ENCODE results near the gene SOX10.

The SOX10 gene

GRCh38 chr22:38016182-38017151 is 32.1 kb upstream of the SOX10 start:
- no peak for DNase-seq (ENCODE audit: low read depth)
- TF ChIP-seq, protein P1, sequence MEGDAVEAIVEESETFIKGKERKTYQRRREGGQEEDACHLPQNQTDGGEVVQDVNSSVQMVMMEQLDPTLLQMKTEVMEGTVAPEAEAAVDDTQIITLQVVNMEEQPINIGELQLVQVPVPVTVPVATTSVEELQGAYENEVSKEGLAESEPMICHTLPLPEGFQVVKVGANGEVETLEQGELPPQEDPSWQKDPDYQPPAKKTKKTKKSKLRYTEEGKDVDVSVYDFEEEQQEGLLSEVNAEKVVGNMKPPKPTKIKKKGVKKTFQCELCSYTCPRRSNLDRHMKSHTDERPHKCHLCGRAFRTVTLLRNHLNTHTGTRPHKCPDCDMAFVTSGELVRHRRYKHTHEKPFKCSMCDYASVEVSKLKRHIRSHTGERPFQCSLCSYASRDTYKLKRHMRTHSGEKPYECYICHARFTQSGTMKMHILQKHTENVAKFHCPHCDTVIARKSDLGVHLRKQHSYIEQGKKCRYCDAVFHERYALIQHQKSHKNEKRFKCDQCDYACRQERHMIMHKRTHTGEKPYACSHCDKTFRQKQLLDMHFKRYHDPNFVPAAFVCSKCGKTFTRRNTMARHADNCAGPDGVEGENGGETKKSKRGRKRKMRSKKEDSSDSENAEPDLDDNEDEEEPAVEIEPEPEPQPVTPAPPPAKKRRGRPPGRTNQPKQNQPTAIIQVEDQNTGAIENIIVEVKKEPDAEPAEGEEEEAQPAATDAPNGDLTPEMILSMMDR (IDR thresholded peaks at IDR 0.05; ENCODE audit: control insufficient read depth, insufficient read depth, low read depth, low read length, missing control alignments) = no peak

DNA sequence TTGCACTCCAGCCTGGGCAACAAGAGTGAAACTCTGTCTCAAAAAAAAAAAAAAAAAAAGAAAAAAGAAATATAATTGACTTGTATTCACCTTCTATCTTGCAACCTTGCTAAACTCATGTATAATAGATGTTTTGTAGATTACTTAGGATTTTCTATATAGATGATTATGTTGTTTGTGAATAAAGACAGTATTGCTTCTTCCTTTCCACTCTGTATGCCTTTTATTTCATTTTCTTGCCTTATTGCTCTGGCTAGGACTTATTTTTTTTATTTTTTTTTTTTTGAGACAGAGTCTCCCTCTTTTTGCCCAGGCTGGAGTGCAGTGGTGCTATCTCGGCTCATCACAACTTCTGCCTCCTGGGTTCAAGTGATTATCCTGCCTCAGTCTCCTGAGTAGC is 29.7 kb upstream of the SOX10 start:
- TF ChIP-seq, protein P1 (IDR thresholded peaks at IDR 0.05; ENCODE audit: control insufficient read depth, insufficient read depth, low read depth, low read length, missing control alignments) = no peak
- no peak for DNase-seq (ENCODE audit: low read depth)
- no peak overlapping the region for H3K4me3 ChIP-seq (ENCODE audit: control insufficient read depth, low read depth, low read length)

More at GRCh38 chr22:38016182-38017151, 32.1 kb upstream of the SOX10 start:
- H3K4me3 ChIP-seq (ENCODE audit: control insufficient read depth, low read depth, low read length) = no peak overlapping the region

DNA sequence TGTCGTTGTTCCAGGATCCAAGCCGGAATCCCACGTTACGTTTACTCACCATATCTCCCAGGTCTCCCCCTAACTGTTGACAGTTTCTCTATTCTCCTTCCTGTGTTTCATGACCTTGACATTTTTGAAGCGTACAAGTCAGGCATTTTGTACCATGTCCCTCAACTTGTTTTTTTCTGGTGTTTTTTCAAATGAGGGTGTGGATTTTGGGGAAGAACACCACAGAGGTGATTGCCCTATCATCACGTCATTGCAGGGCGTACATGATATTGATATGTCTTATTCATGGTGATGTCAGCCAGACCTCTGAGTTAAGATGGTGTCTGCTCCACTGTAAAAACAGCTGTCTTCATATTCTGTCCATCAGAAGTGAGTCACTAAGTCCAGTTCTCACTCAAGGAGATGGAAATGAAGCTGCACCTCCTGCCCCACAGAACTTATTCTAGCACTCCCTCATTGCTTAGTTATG is 28.3 kb upstream of the SOX10 start:
- no peak for DNase-seq (ENCODE audit: low read depth)

GRCh38 chr22:38009000-38009806 is 24.8 kb upstream of the SOX10 start:
- no peak for DNase-seq (ENCODE audit: low read depth)
- no peak overlapping the region for H3K4me3 ChIP-seq (ENCODE audit: control insufficient read depth, low read depth, low read length)
- TF ChIP-seq, protein P1 (IDR thresholded peaks at IDR 0.05; ENCODE audit: control insufficient read depth, insufficient read depth, low read depth, low read length, missing control alignments) = no peak

More for the DNA sequence above, 28.3 kb upstream of the SOX10 start:
- no peak overlapping the region for H3K4me3 ChIP-seq (ENCODE audit: control insufficient read depth, low read depth, low read length)
- TF ChIP-seq, protein P1 (IDR thresholded peaks at IDR 0.05; ENCODE audit: control insufficient read depth, insufficient read depth, low read depth, low read length, missing control alignments) = no peak

DNA sequence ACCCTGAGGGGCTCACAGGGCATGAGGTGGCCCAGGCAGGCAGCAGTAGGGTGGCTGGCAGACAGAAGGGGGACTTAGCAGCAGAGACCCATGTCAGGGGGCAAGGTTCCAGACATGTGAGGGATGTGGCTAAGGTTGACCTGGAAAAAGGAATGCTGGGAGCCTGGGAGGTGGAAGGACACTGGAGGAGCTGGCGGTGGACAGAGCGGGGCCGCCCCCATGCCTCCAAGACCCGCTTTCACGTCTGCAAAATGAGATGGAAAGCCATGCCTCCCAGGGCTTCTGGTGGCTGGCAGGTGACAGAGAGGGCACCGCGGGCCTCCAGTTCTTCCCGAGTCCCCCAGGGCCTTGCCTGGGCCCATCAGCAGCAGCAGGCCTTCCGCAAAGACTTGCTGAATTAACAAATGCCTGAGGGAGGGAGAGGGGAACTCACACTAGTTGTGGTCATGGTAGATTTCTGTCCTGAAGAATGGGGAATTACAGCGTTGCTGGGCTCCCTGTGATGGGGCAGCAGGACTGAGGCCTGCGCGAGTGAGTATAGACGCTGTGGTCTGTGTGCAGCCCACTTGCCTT is 23.1 kb upstream of the SOX10 start:
- no peak for DNase-seq (ENCODE audit: low read depth)
- TF ChIP-seq, protein P1 (IDR thresholded peaks at IDR 0.05; ENCODE audit: control insufficient read depth, insufficient read depth, low read depth, low read length, missing control alignments) = no peak
- H3K4me3 ChIP-seq (ENCODE audit: control insufficient read depth, low read depth, low read length) = no peak overlapping the region

- TF ChIP-seq, protein P1 (IDR thresholded peaks at IDR 0.05; ENCODE audit: control insufficient read depth, insufficient read depth, low read depth, low read length, missing control alignments) = no peak
- no peak overlapping the region for H3K4me3 ChIP-seq (ENCODE audit: control insufficient read depth, low read depth, low read length)
Measured at GRCh38 chr22:38006906-38007305, 22.6 kb upstream of the SOX10 start.

More at GRCh38 chr22:38006906-38007305, 22.6 kb upstream of the SOX10 start:
- DNase-seq (ENCODE audit: low read depth) = no peak
